ENCODE results near the gene TFR2. TPM values are rescaled to one million over a fixed set of nuclear protein-coding genes. Genes with fewer than 3 reads are reported as not detected.

TFR2 gene
- total RNA-seq, 1 donor from 2014 or later = 0.50 TPM

- Histone ChIP-seq H3K4me2 (ENCODE audit: low read length) (no peak overlapping the region), H3K27ac (ENCODE audit: low read depth, low read length) (no peak overlapping the region), H3K4me1 (ENCODE audit: insufficient read depth, low read length) (no peaks in the 10 kb centered on the region), H3K79me2 (ENCODE audit: insufficient read depth, low read length) (no peaks in the 10 kb centered on the region), H3K36me3 (ENCODE audit: insufficient read depth, low read length) (no peaks in the 10 kb centered on the region), H3K9ac (ENCODE audit: low read length) (no peak overlapping the region), H2AFZ (ENCODE audit: low read depth, low read length) (no peak overlapping the region), H3K27me3 (ENCODE audit: insufficient read depth, low read length) (peaks cover 14% of the 10 kb centered on the region), H3K9me3 (ENCODE audit: insufficient read depth, low read depth, low read length) (no peaks in the 10 kb centered on the region), H4K20me1 (ENCODE audit: insufficient read depth, low read length) (no peaks in the 10 kb centered on the region), H3K4me3 (ENCODE audit: insufficient read depth, low read depth, low read length) (no peak overlapping the region)
- TF ChIP-seq CTCF (IDR thresholded peaks at IDR 0.05; ENCODE audit: insufficient read depth, low read depth, low read length) = no peak
- no peak for TF ChIP-seq EZH2 (IDR thresholded peaks at IDR 0.05; ENCODE audit: insufficient read depth, low read length)
- H3K27me3 Mint-ChIP-seq (ENCODE audit: low read depth, unreplicated experiment) = peaks cover 28% of the 10 kb centered on the region
- FAIRE-seq (no peak), DNase-seq (ENCODE audit: low read depth) (no peak)
- no peaks in the 10 kb centered on the region for H3K4me1 Mint-ChIP-seq (ENCODE audit: low read depth, unreplicated experiment)
- H3K4me3 Mint-ChIP-seq (ENCODE audit: unreplicated experiment) = no peak overlapping the region
- no peak overlapping the region for H3K27ac Mint-ChIP-seq (ENCODE audit: unreplicated experiment)
- H3K9me3 Mint-ChIP-seq (ENCODE audit: unreplicated experiment) = peaks cover 2% of the 10 kb centered on the region
- peaks cover 2% of the 10 kb centered on the region for H3K36me3 Mint-ChIP-seq (ENCODE audit: low read depth, unreplicated experiment)
Observed at GRCh38 chr7:100640517-100641440, 573 bp downstream of the TFR2 start.

GRCh38 chr7:100639995-100640516 lies 1.3 kb downstream of the TFR2 start:
- H3K27ac Mint-ChIP-seq (ENCODE audit: unreplicated experiment) = no peak overlapping the region
- no peak overlapping the region for H3K4me3 ChIP-seq (ENCODE audit: insufficient read depth, low read depth, low read length)
- no peak overlapping the region for H3K4me2 ChIP-seq (ENCODE audit: low read length)
- peaks cover 15% of the 10 kb centered on the region for H3K27me3 ChIP-seq (ENCODE audit: insufficient read depth, low read length)
- no peaks in the 10 kb centered on the region for H3K36me3 ChIP-seq (ENCODE audit: insufficient read depth, low read length)
- TF ChIP-seq EZH2 (IDR thresholded peaks at IDR 0.05; ENCODE audit: insufficient read depth, low read length) = no peak
- no peak for FAIRE-seq
- H3K4me3 Mint-ChIP-seq (ENCODE audit: unreplicated experiment) = no peak overlapping the region
- H3K4me1 ChIP-seq (ENCODE audit: insufficient read depth, low read length) = no peaks in the 10 kb centered on the region
- no peak overlapping the region for H3K27ac ChIP-seq (ENCODE audit: low read depth, low read length)
- peaks cover 2% of the 10 kb centered on the region for H3K9me3 Mint-ChIP-seq (ENCODE audit: unreplicated experiment)
- H3K79me2 ChIP-seq (ENCODE audit: insufficient read depth, low read length) = no peaks in the 10 kb centered on the region
- H3K36me3 Mint-ChIP-seq (ENCODE audit: low read depth, unreplicated experiment) = peaks cover 2% of the 10 kb centered on the region
- DNase-seq (ENCODE audit: low read depth) = no peak
- peaks cover 24% of the 10 kb centered on the region for H3K27me3 Mint-ChIP-seq (ENCODE audit: low read depth, unreplicated experiment)
- H3K4me1 Mint-ChIP-seq (ENCODE audit: low read depth, unreplicated experiment) = no peaks in the 10 kb centered on the region
- H3K9me3 ChIP-seq (ENCODE audit: insufficient read depth, low read depth, low read length) = no peaks in the 10 kb centered on the region
- no peaks in the 10 kb centered on the region for H4K20me1 ChIP-seq (ENCODE audit: insufficient read depth, low read length)
- H2AFZ ChIP-seq (ENCODE audit: low read depth, low read length) = no peak overlapping the region
- H3K9ac ChIP-seq (ENCODE audit: low read length) = no peak overlapping the region

- H3K4me3 ChIP-seq (ENCODE audit: insufficient read depth, low read depth, low read length) = peak overlapping the region; percentile 39
- no peaks in the 10 kb centered on the region for H3K9me3 ChIP-seq (ENCODE audit: insufficient read depth, low read depth, low read length)
- H2AFZ ChIP-seq (ENCODE audit: low read depth, low read length) = peak overlapping the region; percentile 81
- Mint-ChIP-seq H3K27ac (ENCODE audit: unreplicated experiment) (peak overlapping the region; percentile 53), H3K4me3 (ENCODE audit: unreplicated experiment) (peak overlapping the region; percentile 81), H3K36me3 (ENCODE audit: low read depth, unreplicated experiment) (peaks cover 2% of the 10 kb centered on the region), H3K9me3 (ENCODE audit: unreplicated experiment) (peaks cover 2% of the 10 kb centered on the region), H3K4me1 (ENCODE audit: low read depth, unreplicated experiment) (no peaks in the 10 kb centered on the region), H3K27me3 (ENCODE audit: low read depth, unreplicated experiment) (peaks cover 47% of the 10 kb centered on the region)
- H3K4me1 ChIP-seq (ENCODE audit: insufficient read depth, low read length) = peaks cover 7% of the 10 kb centered on the region
- no peaks in the 10 kb centered on the region for H3K79me2 ChIP-seq (ENCODE audit: insufficient read depth, low read length)
- no peaks in the 10 kb centered on the region for H3K36me3 ChIP-seq (ENCODE audit: insufficient read depth, low read length)
- no peak for TF ChIP-seq CTCF (IDR thresholded peaks at IDR 0.05; ENCODE audit: insufficient read depth, low read depth, low read length)
- TF ChIP-seq EZH2 (IDR thresholded peaks at IDR 0.05; ENCODE audit: insufficient read depth, low read length) = peak; percentile 93
- H3K9ac ChIP-seq (ENCODE audit: low read length) = peak overlapping the region; percentile 35
- peaks cover 27% of the 10 kb centered on the region for H3K27me3 ChIP-seq (ENCODE audit: insufficient read depth, low read length)
- peak overlapping the region; percentile 84 for H3K4me2 ChIP-seq (ENCODE audit: low read length)
- FAIRE-seq (no peak), DNase-seq (ENCODE audit: low read depth) (no peak)
- no peak overlapping the region for H3K27ac ChIP-seq (ENCODE audit: low read depth, low read length)
- H4K20me1 ChIP-seq (ENCODE audit: insufficient read depth, low read length) = no peaks in the 10 kb centered on the region
Observed at GRCh38 chr7:100632951-100633717, 8.2 kb downstream of the TFR2 start.
